WTC11 (cell line): Measurements from ENCODE around the gene SOWAHD. TPM values are rescaled to one million over a fixed set of nuclear protein-coding genes. Genes with fewer than 3 reads are reported as not detected.
"Not testable (repeated sequence)": the region's sequence is repeated elsewhere in the genome, so short reads cannot be mapped to it uniquely, and the experiment has no call there.

Experiments
- ATAC-seq: fragments of 200-7000 bp; cut with Tn5 transposase; 2 replicates; pipeline ENCODE4 v1.10.0; 2021; ENCODE audit warnings: mild to moderate bottlenecking, moderate library complexity
- CTCF ChIA-PET: fragments of 300-600 bp; sonication (Branson Sonifier 250); formaldehyde crosslinking; loops from one replicate; lab custom pipeline; 2021; ENCODE audit warnings: antibody characterized with exemption; lab: Charles Lee
- POLR2A ChIA-PET: fragments of 350-600 bp; sonication (Branson Sonifier 250); formaldehyde crosslinking; loops from one replicate; lab custom pipeline; 2021; ENCODE audit warnings: antibody characterized with exemption; lab: Charles Lee
- DNase-seq: peaks from one replicate; pipeline ENCODE4 v3.0.0; 2021; ENCODE audit warnings: low spot score
- H3K27ac Mint-ChIP-seq: 2 replicates; pipeline ENCODE4 v1.8.0; 2021; ENCODE audit warnings: mixed read lengths
- H3K27me3 Mint-ChIP-seq: 2 replicates; pipeline ENCODE4 v1.8.0; 2021; ENCODE audit warnings: low read depth, mild to moderate bottlenecking, moderate library complexity, mixed read lengths
- H3K36me3 Mint-ChIP-seq: 2 replicates; pipeline ENCODE4 v1.8.0; 2021; ENCODE audit warnings: mixed read lengths
- H3K4me1 Mint-ChIP-seq: 2 replicates; pipeline ENCODE4 v1.8.0; 2022; ENCODE audit warnings: mixed read lengths
- H3K4me3 Mint-ChIP-seq: 2 replicates; pipeline ENCODE4 v1.8.0; 2021; ENCODE audit warnings: mild to moderate bottlenecking, moderate library complexity, mixed read lengths
- H3K9me3 Mint-ChIP-seq: 2 replicates; pipeline ENCODE4 v1.8.0; 2021; ENCODE audit warnings: mixed read lengths
- AR ChIP-seq: fragments of 250-450 bp; sonication (Bioruptor Pico); IDR thresholded peaks from 2 replicates; pipeline ENCODE4 v1.9.0; 2021; ENCODE audit warnings: mild to moderate bottlenecking
- CREB1 ChIP-seq: sonication (generic); formaldehyde crosslinking; IDR thresholded peaks from 2 replicates; pipeline ENCODE4 v1.8.0; 2023; ENCODE audit warnings: mild to moderate bottlenecking, missing genetic modification reagents
- E2F4 ChIP-seq: sonication (generic); formaldehyde crosslinking; IDR thresholded peaks from 2 replicates; pipeline ENCODE4 v1.8.1; 2022; ENCODE audit warnings: low read depth, mild to moderate bottlenecking, moderate library complexity, missing genetic modification reagents, borderline replicate concordance
- ESRRA ChIP-seq: sonication (generic); formaldehyde crosslinking; IDR thresholded peaks from 2 replicates; pipeline ENCODE4 v1.8.1; 2022; ENCODE audit warnings: mild to moderate bottlenecking, missing genetic modification reagents, borderline replicate concordance
- MAX ChIP-seq: sonication (generic); formaldehyde crosslinking; IDR thresholded peaks from 2 replicates; pipeline ENCODE4 v1.8.0; 2022; ENCODE audit warnings: mild to moderate bottlenecking, missing genetic modification reagents
- MLX ChIP-seq: sonication (generic); formaldehyde crosslinking; IDR thresholded peaks from 2 replicates; pipeline ENCODE4 v1.8.1; 2023; ENCODE audit warnings: mild to moderate bottlenecking, missing genetic modification reagents, moderate library complexity
- MXD4 ChIP-seq: fragments of 250-450 bp; sonication (Bioruptor Pico); IDR thresholded peaks from 2 replicates; pipeline ENCODE4 v1.8.0; 2021; ENCODE audit warnings: mild to moderate bottlenecking, moderate library complexity, borderline replicate concordance
- NFE2L1 ChIP-seq: sonication (generic); formaldehyde crosslinking; IDR thresholded peaks from 2 replicates; pipeline ENCODE4 v1.8.1; 2023; ENCODE audit warnings: missing genetic modification reagents
- NR1H2 ChIP-seq: sonication (generic); formaldehyde crosslinking; IDR thresholded peaks from 2 replicates; pipeline ENCODE4 v1.9.0; 2021; ENCODE audit warnings: mild to moderate bottlenecking, moderate library complexity, missing genetic modification reagents
- ZNF219 ChIP-seq: sonication (generic); formaldehyde crosslinking; IDR thresholded peaks from 2 replicates; pipeline ENCODE4 v1.8.0; 2023; ENCODE audit warnings: missing genetic modification reagents, mild to moderate bottlenecking, borderline replicate concordance
- ZNF281 ChIP-seq: sonication (generic); formaldehyde crosslinking; IDR thresholded peaks from 2 replicates; pipeline ENCODE4 v1.8.0; 2023; ENCODE audit warnings: mild to moderate bottlenecking, missing genetic modification reagents
- ZNF317 ChIP-seq: sonication (generic); formaldehyde crosslinking; IDR thresholded peaks from 2 replicates; pipeline ENCODE4 v1.8.1; 2023; ENCODE audit warnings: low read depth, mild to moderate bottlenecking, moderate library complexity, missing genetic modification reagents, borderline replicate concordance
- total RNA-seq: library from RNA; stranded (reverse); gene quantifications from 3 replicates; pipeline ENCODE4 v1.2.3, GENCODE V29; 2021

Gene SOWAHD
- total RNA-seq, 1 experiment from 2014 or later = 5.0 TPM

- TF ChIP-seq AR (no peak), CREB1 (CRISPR knock-in tag) (no peak), NFE2L1 (no peak), ESRRA (no peak)
- TF ChIP-seq, all 79 proteins: peak for 0
Measured at GRCh38 chrX:119801253-119802221, 43.1 kb downstream of the SOWAHD start (continued).

GRCh38 chrX:119802546-119802945, 44.2 kb downstream of the SOWAHD start:
- TF ChIP-seq MAX (no peak), E2F4 (CRISPR knock-in tag) (no peak), ZNF219 (no peak), ZNF317 (CRISPR knock-in tag) (no peak)
- Mint-ChIP-seq H3K27ac (no peak overlapping the region), H3K4me1 (no peaks in the 10 kb centered on the region), H3K36me3 (peaks cover 3% of the 10 kb centered on the region), H3K27me3 (no peaks in the 10 kb centered on the region; the same call in none of the 2 replicates), H3K9me3 (no peaks in the 10 kb centered on the region), H3K4me3 (no peak overlapping the region)
- ChIA-PET POLR2A (no interaction called here), CTCF (no interaction called here)
- DNase-seq (no peak), ATAC-seq (no peak)

- CTCF ChIA-PET, H3K27me3 Mint-ChIP-seq, ATAC-seq, H3K27ac Mint-ChIP-seq, H3K4me3 Mint-ChIP-seq, H3K9me3 Mint-ChIP-seq, DNase-seq, H3K36me3 Mint-ChIP-seq, H3K4me1 Mint-ChIP-seq: not testable (repeated sequence)
- POLR2A ChIA-PET = interaction anchor here (1.0 kb wide), 1 partner anchor 45 kb away, joined by 3 read pairs; the partner anchor contains the start of gene UPF3B
Measured at GRCh38 chrX:119808461-119808860, 50.1 kb downstream of the SOWAHD start.

- ATAC-seq = no peak
- POLR2A ChIA-PET = interaction anchor here (1.0 kb wide), 1 partner anchor 44 kb away, joined by 3 read pairs; the partner anchor contains the start of gene UPF3B
- CTCF ChIA-PET = interaction anchor here (0.6 kb wide), 1 partner anchor 67 kb away, joined by 6 read pairs; no protein-coding TSS in a partner anchor
Measured at GRCh38 chrX:119809185-119809666, 50.8 kb downstream of the SOWAHD start.

More at GRCh38 chrX:119809185-119809666, 50.8 kb downstream of the SOWAHD start:
- peaks cover 3% of the 10 kb centered on the region for H3K36me3 Mint-ChIP-seq
- no peaks in the 10 kb centered on the region for H3K9me3 Mint-ChIP-seq
- TF ChIP-seq ZNF281 (CRISPR knock-in tag) = no peak
- no peak for TF ChIP-seq MXD4 (CRISPR knock-in tag)
- TF ChIP-seq MLX (CRISPR knock-in tag) = no peak
- TF ChIP-seq NR1H2 (CRISPR knock-in tag) = no peak
- TF ChIP-seq, all 79 proteins: peak for 0
- no peaks in the 10 kb centered on the region; the same call in 1 of the 2 replicates for H3K27me3 Mint-ChIP-seq
- no peaks in the 10 kb centered on the region for H3K4me1 Mint-ChIP-seq
- H3K4me3 Mint-ChIP-seq = no peak overlapping the region
- H3K27ac Mint-ChIP-seq = no peak overlapping the region
- DNase-seq = no peak
